Endodermal cell (in vitro differentiated cells): ENCODE results near the gene PAWR. TPM values are rescaled to one million over a fixed set of nuclear protein-coding genes. Genes with fewer than 3 reads are reported as not detected.

Experiments used
- DNase-seq: peaks from one replicate; pipeline ENCODE4 v3.0.0-alpha.2; 2017
- H3K27ac ChIP-seq: 2 replicates; pipeline ENCODE4 v1.5.1; 2013; ENCODE audit warnings: mild to moderate bottlenecking, low read depth, low read length, moderate library complexity
- H3K27me3 ChIP-seq: 2 replicates; pipeline ENCODE4 v1.6.1; 2013; ENCODE audit warnings: mild to moderate bottlenecking, low read length, moderate library complexity; ENCODE audit not compliant: insufficient read depth, control insufficient read depth, poor library complexity, severe bottlenecking
- H3K36me3 ChIP-seq: 2 replicates; pipeline ENCODE4 v1.7.0; 2013; ENCODE audit warnings: mild to moderate bottlenecking, low read length, moderate library complexity; ENCODE audit not compliant: control insufficient read depth, insufficient read depth
- H3K4me1 ChIP-seq: one replicate; pipeline ENCODE4 v1.7.0; 2013; ENCODE audit warnings: low read length; ENCODE audit not compliant: control insufficient read depth, insufficient read depth
- H3K4me3 ChIP-seq: 2 replicates; pipeline ENCODE4 v1.5.1; 2013; ENCODE audit warnings: mild to moderate bottlenecking, low read length, moderate library complexity
- H3K9ac ChIP-seq: 2 replicates; pipeline ENCODE4 v1.6.1; 2013; ENCODE audit warnings: mild to moderate bottlenecking, low read length, moderate library complexity; ENCODE audit not compliant: poor library complexity, severe bottlenecking; ENCODE audit errors: extremely low read depth
- H3K9me3 ChIP-seq: 2 replicates; pipeline ENCODE4 v1.6.1; 2013; ENCODE audit warnings: mild to moderate bottlenecking, low read length, moderate library complexity; ENCODE audit not compliant: control insufficient read depth
- H3K27ac Mint-ChIP-seq: 2 replicates; pipeline ENCODE4 v1.8.0; 2020; ENCODE audit warnings: mixed read lengths
- H3K27me3 Mint-ChIP-seq: 2 replicates; pipeline ENCODE4 v1.8.0; 2021; ENCODE audit warnings: mild to moderate bottlenecking, mixed read lengths; ENCODE audit not compliant: insufficient read depth
- H3K36me3 Mint-ChIP-seq: 2 replicates; pipeline ENCODE4 v1.8.0; 2020; ENCODE audit warnings: low read depth, mixed read lengths
- H3K4me1 Mint-ChIP-seq: 2 replicates; pipeline ENCODE4 v1.8.0; 2020; ENCODE audit warnings: mixed read lengths
- H3K4me3 Mint-ChIP-seq: 2 replicates; pipeline ENCODE4 v1.8.0; 2020; ENCODE audit warnings: mild to moderate bottlenecking, moderate library complexity, mixed read lengths
- H3K9me3 Mint-ChIP-seq: 2 replicates; pipeline ENCODE4 v1.8.0; 2020; ENCODE audit warnings: mild to moderate bottlenecking, mixed read lengths
- CTCF ChIP-seq: fragments of 200-600 bp; sonication (generic); conservative IDR thresholded peaks from 2 replicates; pipeline ENCODE4 v1.5.0; 2021; ENCODE audit warnings: antibody characterized with exemption, mild to moderate bottlenecking
- WGBS, 2 experiments: methylation state at CpG; one replicate each; pipeline versions ENCODE4 v1.1.5 to v1.1.7; 2013; ENCODE audit warnings: missing lambda C conversion rate in 2 of 2, mixed read lengths in 1 of 2; ENCODE audit not compliant: insufficient coverage in 1 of 2, insufficient read length in 1 of 2; 5-methylcytosine and 5-hydroxymethylcytosine counted together
- long read RNA-seq, 4 experiments: library from polyadenylated mRNA in 2 of 4; library from RNA in 1 of 4; library from capped mRNA in 1 of 4; stranded (forward) in 3 of 4; unstranded in 1 of 4; transcript quantifications; one replicate each; pipeline ENCODE4 v2.0.0, GENCODE V29; 2020 to 2021; ENCODE audit warnings: inconsistent platforms in 1 of 4
- polyA plus RNA-seq, 2 experiments: library from polyadenylated mRNA; stranded (reverse); fragments of 50-300 nt; gene quantifications; one replicate each; pipeline ENCODE4 v1.2.3, GENCODE V29; 2013
- total RNA-seq, 2 donors: library from RNA; stranded (reverse); fragmentation: NEBNext Ultra II Directional in 1 of 2; extraction: Animal tissue kit (Norgen Biotek cat#: 25700) in 1 of 2; gene quantifications; 2 replicates in 1 of 2; 3 replicates in 1 of 2; pipeline ENCODE4 v1.2.1, GENCODE V29; 2021

PAWR gene
- 100 to 1,000 TPM; 128 to 147 TPM for total RNA-seq
- polyA plus RNA-seq (2013, experiment 1 of 2), result 37.8 TPM
- polyA plus RNA-seq (2013, experiment 2 of 2), result 31.3 TPM
- long read RNA-seq, experiment 1, full-length matches to known transcripts, result 7 of 35 reads
- long read RNA-seq, experiment 1, partial matches to known transcripts, result 9 of 35 reads
- long read RNA-seq, experiment 1, other reads (novel, unspliced or antisense), result 19 of 35 reads
- long read RNA-seq, experiment 2, full-length matches to known transcripts, result 32 of 86 reads
- long read RNA-seq, experiment 2, partial matches to known transcripts, result 33 of 86 reads
- long read RNA-seq, experiment 2, other reads (novel, unspliced or antisense), result 21 of 86 reads
- long read RNA-seq, experiment 3, partial matches to known transcripts, result 6 of 9 reads
- long read RNA-seq, experiment 3, other reads (novel, unspliced or antisense), result 3 of 9 reads
- long read RNA-seq, experiment 4, partial matches to known transcripts, result 1 of 6 reads
- long read RNA-seq, experiment 4, other reads (novel, unspliced or antisense), result 5 of 6 reads

DNA sequence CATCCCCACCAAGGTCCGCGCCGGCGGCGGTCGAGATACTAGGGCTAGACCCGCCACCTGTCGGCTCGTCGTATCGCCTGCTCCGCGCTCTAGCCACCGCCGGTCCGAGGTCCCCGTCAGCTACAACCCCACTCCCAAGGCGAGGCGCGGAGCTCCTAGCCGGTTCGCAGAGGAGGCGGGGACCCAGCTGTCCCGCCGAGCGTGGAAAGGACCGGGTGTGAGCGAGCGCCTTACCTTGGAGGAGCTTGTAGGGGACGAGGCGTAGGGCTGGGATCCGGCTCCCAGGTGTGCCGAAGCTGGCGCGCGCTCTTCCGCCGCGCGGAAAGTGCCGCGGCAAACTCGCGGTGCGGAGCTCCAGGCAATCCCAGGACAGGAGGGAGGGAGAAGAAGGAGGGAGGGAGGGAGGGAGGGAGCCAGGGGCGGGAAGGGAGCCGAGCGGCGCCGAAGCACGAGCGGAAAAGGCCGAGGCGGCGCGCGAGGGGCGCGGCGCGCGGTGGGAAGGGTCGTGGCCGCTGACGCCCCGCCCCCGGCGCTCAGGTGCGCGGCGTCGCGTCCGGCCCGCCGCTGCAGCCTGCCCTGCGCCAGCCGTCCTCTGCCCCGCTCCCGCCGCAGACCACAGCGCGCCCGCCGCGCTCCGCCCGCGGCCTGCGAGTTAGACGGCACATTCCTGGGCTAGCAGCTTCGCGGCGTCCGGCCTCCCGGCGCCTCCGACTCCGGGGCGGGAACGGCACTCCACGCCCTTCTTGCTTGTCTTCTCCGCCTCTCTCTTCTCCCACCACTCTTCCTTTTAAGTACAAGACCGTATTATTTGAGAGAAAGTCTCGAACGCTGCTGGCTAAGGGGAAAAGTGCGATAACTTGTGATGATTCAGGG lies at the start of gene PAWR:
Gene PAWR, minus strand, starts transcription at position 327 of the 873 bp plus-strand sequence. CDS start 720 bp downstream, outside the sequence.
- WGBS, 2 experiments, result 0 to 1% methylated on average over 24 to 107 of the region's 107 CpGs
- H3K27me3 Mint-ChIP-seq, result no peaks in the 10 kb centered on the region
- peak; percentile 60 for TF ChIP-seq CTCF

GRCh38 chr12:79737875-79738718 lies 47.3 kb upstream of the PAWR start:
- no peaks in the 10 kb centered on the region for H3K36me3 Mint-ChIP-seq
- no peak overlapping the region for H3K4me3 Mint-ChIP-seq
- Histone ChIP-seq H3K36me3 (no peaks in the 10 kb centered on the region), H3K27ac (no peak overlapping the region), H3K27me3 (no peaks in the 10 kb centered on the region), H3K4me3 (no peak overlapping the region), H3K9me3 (no peaks in the 10 kb centered on the region), H3K4me1 (no peaks in the 10 kb centered on the region), H3K9ac (no peak overlapping the region)
- no peaks in the 10 kb centered on the region for H3K4me1 Mint-ChIP-seq
- WGBS, 2 experiments, result 19% methylated on average over 2 of the region's 4 CpGs; no CpG with 5 or more reads in 1 of the 2 experiments
- peak; percentile 66 for DNase-seq
- H3K27ac Mint-ChIP-seq, result no peak overlapping the region
- H3K9me3 Mint-ChIP-seq, result no peaks in the 10 kb centered on the region
- H3K27me3 Mint-ChIP-seq, result no peaks in the 10 kb centered on the region
- TF ChIP-seq CTCF, result peak; percentile 84

More for the DNA sequence above, at the start of gene PAWR:
- Histone ChIP-seq H3K27ac (peak within 1 kb of the TSS; percentile 72), H3K9me3 (no peaks in the 10 kb centered on the region), H3K27me3 (no peaks in the 10 kb centered on the region), H3K36me3 (no peaks in the 10 kb centered on the region), H3K9ac (peak within 1 kb of the TSS; percentile 65), H3K4me1 (no peaks in the 10 kb centered on the region), H3K4me3 (peak within 1 kb of the TSS; percentile 83)
- Mint-ChIP-seq H3K4me3 (peak within 1 kb of the TSS; percentile 69), H3K9me3 (no peaks in the 10 kb centered on the region), H3K27ac (peak within 1 kb of the TSS; percentile 95), H3K4me1 (peaks cover 43% of the 10 kb centered on the region), H3K36me3 (no peaks in the 10 kb centered on the region)
- DNase-seq, result peak; percentile 97

DNA sequence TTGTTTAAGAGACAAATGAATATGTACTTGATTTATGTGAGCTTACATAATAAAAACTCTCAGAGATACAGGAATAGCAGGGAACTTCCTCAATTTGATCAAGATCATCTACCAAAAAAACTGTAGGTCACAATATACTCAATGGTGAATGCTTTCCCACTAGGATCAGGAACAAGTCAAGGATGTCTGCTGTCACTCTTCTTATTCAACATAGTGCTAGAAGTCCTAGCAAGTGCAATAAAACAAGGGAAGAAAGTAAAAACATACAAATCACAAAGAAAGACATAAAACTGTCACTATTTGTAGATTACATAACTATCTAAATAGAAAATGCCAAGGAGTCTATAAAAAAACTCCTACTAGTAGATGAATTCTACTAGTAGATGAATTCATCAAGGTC lies 41.9 kb upstream of the PAWR start:
- Histone ChIP-seq H3K9ac (no peak overlapping the region), H3K4me1 (no peaks in the 10 kb centered on the region), H3K27me3 (no peaks in the 10 kb centered on the region), H3K4me3 (no peak overlapping the region), H3K27ac (no peak overlapping the region), H3K36me3 (no peaks in the 10 kb centered on the region), H3K9me3 (no peaks in the 10 kb centered on the region)
- Mint-ChIP-seq H3K9me3 (no peaks in the 10 kb centered on the region), H3K27ac (no peak overlapping the region), H3K4me3 (no peak overlapping the region), H3K27me3 (no peaks in the 10 kb centered on the region), H3K4me1 (no peaks in the 10 kb centered on the region), H3K36me3 (no peaks in the 10 kb centered on the region)
- DNase-seq, result no peak
- TF ChIP-seq CTCF, result no peak
